GM12878 (cell line): Measurements from ENCODE around the gene PRR9. TPM values are rescaled to one million over a fixed set of nuclear protein-coding genes. Genes with fewer than 3 reads are reported as not detected.

Source experiments
- ATAC-seq: fragments of 200-7000 bp; cut with Tn5 transposase; 3 replicates; pipeline ENCODE4 v1.9.1; 2020; ENCODE audit warnings: mild to moderate bottlenecking, moderate library complexity
- BruUV-seq: library from RNA; stranded (reverse); fragments of 400-500 nt; replicated peaks from 2 replicates; lab custom pipeline; 2021; lab: Mats Ljungman, UMichigan
- CTCF ChIA-PET: fragments of 300-600 bp; sonication (Branson Sonifier 250); formaldehyde crosslinking; extraction: SDS; loops from one replicate; lab custom pipeline; 2021; ENCODE audit warnings: inconsistent platforms; lab: Yijun Ruan, JAX
- POLR2A ChIA-PET: fragments of 350-600 bp; formaldehyde crosslinking; extraction: SDS; loops from one replicate; lab custom pipeline; 2021; ENCODE audit warnings: inconsistent platforms; lab: Charles Lee
- RAD21 ChIA-PET: fragments of 300-600 bp; sonication (Branson Sonifier 250); formaldehyde crosslinking; loops from one replicate; lab custom pipeline; 2023; ENCODE audit warnings: antibody characterized with exemption; ENCODE audit not compliant: unreplicated experiment; lab: Charles Lee
- SMC1A ChIA-PET: fragments of 300-600 bp; sonication (Branson Sonifier 250); formaldehyde crosslinking; loops from one replicate; lab custom pipeline; 2023; ENCODE audit not compliant: unreplicated experiment, uncharacterized antibody; lab: Charles Lee
- DNase-seq: peaks from one replicate; pipeline ENCODE4 v3.0.0-alpha.2; 2011; ENCODE audit warnings: low read depth, low spot score
- FAIRE-seq: peaks from 3 replicates; lab custom pipeline; 2011; peaks lifted over from hg19 to GRCh38; lab: Jason Lieb, UNC
- H2AFZ ChIP-seq: 2 replicates; pipeline ENCODE4 v1.6.0; 2011; ENCODE audit warnings: low read depth, low read length, control low read depth; ENCODE audit not compliant: control insufficient read depth
- H3K27ac ChIP-seq: 2 replicates; pipeline ENCODE4 v1.5.1; 2011; ENCODE audit warnings: control low read depth; ENCODE audit not compliant: control insufficient read depth, insufficient read depth
- H3K27me3 ChIP-seq, 2 experiments: replicated peaks in 1 of 2; 2 replicates each; pipeline versions ENCODE4 v1.6.0 to v1.6.1; 2011; ENCODE audit warnings: low read length in 1 of 2; ENCODE audit not compliant: control insufficient read depth in 2 of 2, insufficient read depth in 2 of 2
- H3K36me3 ChIP-seq, 2 experiments: 2 replicates each; pipeline ENCODE4 v1.5.1; 2011; ENCODE audit warnings: low read length in 1 of 2; ENCODE audit not compliant: control insufficient read depth in 2 of 2, insufficient read depth in 2 of 2
- H3K4me1 ChIP-seq: 2 replicates; pipeline ENCODE4 v1.6.1; 2011; ENCODE audit warnings: mild to moderate bottlenecking, low read length, moderate library complexity, mixed read lengths; ENCODE audit not compliant: control insufficient read depth, insufficient read depth
- H3K4me2 ChIP-seq: 2 replicates; pipeline ENCODE4 v1.6.0; 2011; ENCODE audit warnings: control low read depth; ENCODE audit not compliant: control insufficient read depth, insufficient read depth
- H3K4me3 ChIP-seq: fragments of 200-600 bp; sonication (generic); 2 replicates; pipeline ENCODE4 v1.5.1; 2016
- H3K79me2 ChIP-seq: 2 replicates; pipeline ENCODE4 v1.6.0; 2011; ENCODE audit warnings: low read length; ENCODE audit not compliant: control insufficient read depth, insufficient read depth
- H3K9ac ChIP-seq: 2 replicates; pipeline ENCODE4 v1.8.0; 2011; ENCODE audit warnings: low read length, control low read depth, mixed read lengths; ENCODE audit not compliant: control insufficient read depth, insufficient read depth
- H3K9me3 ChIP-seq: replicated peaks from 3 replicates; pipeline ENCODE4 v1.5.1; 2011; ENCODE audit warnings: mild to moderate bottlenecking, low read length; ENCODE audit not compliant: control insufficient read depth, insufficient read depth
- H4K20me1 ChIP-seq: 2 replicates; pipeline ENCODE4 v1.6.0; 2011; ENCODE audit not compliant: control insufficient read depth, insufficient read depth
- BCLAF1 ChIP-seq: fragments of 450-650 bp; IDR thresholded peaks from 2 replicates; pipeline ENCODE4 v1.6.1; 2017; ENCODE audit warnings: antibody characterized with exemption, mild to moderate bottlenecking, moderate library complexity
- BHLHE40 ChIP-seq, 2 experiments: fragments of 450-650 bp in 1 of 2; IDR thresholded peaks; 2 replicates each; pipeline ENCODE4 v1.6.1; 2011 to 2017; ENCODE audit warnings: low read depth in 2 of 2, borderline replicate concordance in 1 of 2, improper control_type of control experiment in 1 of 2, low read length in 1 of 2, mild to moderate bottlenecking in 1 of 2
- BMI1 ChIP-seq: fragments of 450-650 bp; IDR thresholded peaks from 2 replicates; pipeline ENCODE4 v1.6.1; 2016; ENCODE audit warnings: mild to moderate bottlenecking, moderate library complexity, borderline replicate concordance
- EED ChIP-seq: sonication (generic); IDR thresholded peaks from 2 replicates; pipeline ENCODE4 v1.6.1; 2016; ENCODE audit warnings: antibody characterized with exemption, low read depth
- EZH2 ChIP-seq: IDR thresholded peaks from 2 replicates; pipeline ENCODE4 v1.6.1; 2012; ENCODE audit warnings: low read depth, mild to moderate bottlenecking, control low read depth, inconsistent platforms, low read length, borderline replicate concordance; ENCODE audit not compliant: control insufficient read depth
- HDGF ChIP-seq: fragments of 450-650 bp; IDR thresholded peaks from 2 replicates; pipeline ENCODE4 v1.6.1; 2016; ENCODE audit warnings: antibody characterized with exemption
- IKZF1 ChIP-seq: fragments of 450-650 bp; conservative IDR thresholded peaks from 2 replicates; pipeline ENCODE4 v1.6.1; 2017; ENCODE audit warnings: antibody characterized with exemption, mild to moderate bottlenecking
- NBN ChIP-seq: fragments of 450-650 bp; IDR thresholded peaks from 2 replicates; pipeline ENCODE4 v1.6.1; 2016
- NFYA ChIP-seq: IDR thresholded peaks from 2 replicates; pipeline ENCODE4 v1.6.1; 2011; ENCODE audit warnings: low read depth, mild to moderate bottlenecking, low read length, improper control_type of control experiment, borderline replicate concordance
- RBBP5 ChIP-seq: fragments of 200-600 bp; sonication (generic); conservative IDR thresholded peaks from 2 replicates; pipeline ENCODE4 v1.6.1; 2016
- RELB ChIP-seq: fragments of 450-650 bp; IDR thresholded peaks from 2 replicates; pipeline ENCODE4 v1.6.1; 2017; ENCODE audit warnings: low read depth, mild to moderate bottlenecking, moderate library complexity
- ZBTB11 ChIP-seq: fragments of 450-650 bp; formaldehyde crosslinking; IDR thresholded peaks from 2 replicates; pipeline ENCODE4 v1.5.0; 2022; ENCODE audit warnings: mild to moderate bottlenecking, missing genetic modification characterization
- ZNF384 ChIP-seq: IDR thresholded peaks from 2 replicates; pipeline ENCODE4 v1.6.1; 2012; ENCODE audit warnings: low read depth, mild to moderate bottlenecking, low read length, improper control_type of control experiment, borderline replicate concordance
- WGBS: methylation state at CpG from one replicate; pipeline ENCODE4 v1.1.6; 2016; ENCODE audit warnings: low lambda C conversion rate; ENCODE audit not compliant: insufficient replicate concordance, insufficient coverage; ENCODE audit errors: missing lambda C conversion rate; 5-methylcytosine and 5-hydroxymethylcytosine counted together
- in situ Hi-C: fragments of 300-500 bp; cut with MboI; formaldehyde crosslinking; loops from 9 replicates; pipeline ENCODE4 v1.14.3; 2018; ENCODE audit warnings: mixed read lengths
- intact Hi-C: fragments of 100-400 bp; cut with micrococcal nuclease; formaldehyde crosslinking; loops from one replicate; pipeline ENCODE4 v1.14.2; 2022; ENCODE audit not compliant: unreplicated experiment
- polyA plus RNA-seq, 11 experiments: library from polyadenylated mRNA; depleted of rRNA in 4 of 11; unstranded in 6 of 11; stranded (reverse) in 5 of 11; fragments of >200 nt; fragmentation: Nextera tagmentation in 4 of 11; fragmentation: Illumina TruSeq in 1 of 11; extraction: Ambion mirVana in 4 of 11; extraction: Trizol in 1 of 11; gene quantifications; 1 replicate in 1 of 11; 2 replicates in 10 of 11; pipeline versions ENCODE4 v1.2.1 to v1.2.3, GENCODE V29; 2011 to 2016; ENCODE audit warnings: inconsistent platforms in 2 of 11, missing spikeins in 2 of 11, low read depth in 1 of 11
- total RNA-seq, 4 experiments: library from RNA; depleted of rRNA in 3 of 4; stranded (reverse); fragments of >200 nt in 3 of 4; fragmentation: Illumina TruSeq in 1 of 4; extraction: Trizol in 1 of 4; gene quantifications; 2 replicates each; pipeline versions ENCODE4 v1.2.1 to v1.2.3, GENCODE V29; 2013 to 2021

Gene PRR9
- total and polyA plus RNA-seq, 10 of the 15 experiments (the other 5 are each of a cell fraction or from before 2014, with no cell fraction given), result not detected

GRCh38 chr1:153195216-153195615 is 22.2 kb upstream of the PRR9 start:
- no peak for ATAC-seq

More at GRCh38 chr1:153195216-153195615, 22.2 kb upstream of the PRR9 start:
- intact Hi-C loops (loop anchor here (10.0 kb wide), 1 partner anchor 540 kb away; no protein-coding TSS in a partner anchor), in situ Hi-C loops (loop anchor here (10.0 kb wide), 1 partner anchor 320 kb away; the partner anchor contains the start of gene SMCP)
- no peak overlapping the region for H2AFZ ChIP-seq
- FAIRE-seq (no peak), DNase-seq (no peak)
- no peak overlapping the region for H3K9ac ChIP-seq
- H3K4me3 ChIP-seq, result no peak overlapping the region
- H3K4me2 ChIP-seq, result no peak overlapping the region
- ChIA-PET SMC1A (interaction anchor here (1.1 kb wide), 1 partner anchor 82 kb away, joined by 6 read pairs; no protein-coding TSS in a partner anchor), RAD21 (no interaction called here)
- 32% methylated on average over 4 of the region's 4 CpGs for WGBS
- no TSS peak for BruUV-seq
- H3K9me3 ChIP-seq, result no peaks in the 10 kb centered on the region
- no peaks in the 10 kb centered on the region for H4K20me1 ChIP-seq
- H3K4me1 ChIP-seq, result no peaks in the 10 kb centered on the region
- no peaks in the 10 kb centered on the region; a peak in 2 of 4 replicates for H3K27me3 ChIP-seq
- TF ChIP-seq NFYA (no peak), RELB (no peak), ZNF384 (no peak), BMI1 (no peak), BHLHE40 (IDR thresholded peaks at IDR 0.05; ENCODE audit: borderline replicate concordance in 1 of 2, low read depth in 2 of 2, low read length in 1 of 2) (no peak), IKZF1 (no peak), EED (no peak), BCLAF1 (no peak), ZBTB11 (CRISPR knock-in tag) (no peak), NBN (no peak), EZH2 (no peak), RBBP5 (no peak), HDGF (no peak)
- TF ChIP-seq, all 136 proteins: peak for 0
- no peaks in the 10 kb centered on the region for H3K36me3 ChIP-seq
- POLR2A ChIA-PET, result no interaction called here
- H3K79me2 ChIP-seq, result no peaks in the 10 kb centered on the region
- H3K27ac ChIP-seq, result no peak overlapping the region
- CTCF ChIA-PET, result interaction anchor here (0.9 to 1.5 kb wide), 3 partner anchors 25 to 547 kb away, joined by 3 to 4 read pairs (median 4); no protein-coding TSS in a partner anchor
